ENCODE measurements around the gene NRSN2.
"Not testable (repeated sequence)": the region's sequence is repeated elsewhere in the genome, so short reads cannot be mapped to it uniquely, and the experiment has no call there.

NRSN2 gene

DNA sequence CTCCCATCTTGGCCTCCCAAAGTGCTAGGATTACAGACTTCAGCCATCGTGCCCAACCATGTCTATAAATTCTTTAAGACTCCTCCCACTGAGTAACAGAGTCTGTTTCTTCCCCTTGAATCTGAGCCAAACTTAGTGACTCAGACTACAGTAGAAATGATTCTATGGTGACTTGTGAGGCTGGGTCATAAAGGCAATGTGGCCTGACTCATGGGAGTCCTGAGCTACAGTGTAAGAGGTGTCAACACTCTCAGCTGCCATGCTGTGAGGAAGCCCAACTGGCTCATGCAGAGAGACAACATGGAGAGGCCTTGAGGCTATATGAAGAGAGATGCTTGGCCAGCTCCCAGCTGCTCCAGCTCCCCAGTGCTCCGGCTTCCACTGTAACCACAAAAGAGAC, 5.2 kb upstream of the NRSN2 start:
- Histone ChIP-seq H3K4me3 (ENCODE audit: low read depth, low read length) (no peak overlapping the region), H3K27ac (ENCODE audit: low read depth, low read length) (no peak overlapping the region), H3K36me3 (ENCODE audit: control insufficient read depth, insufficient read depth, low read length) (no peaks in the 10 kb centered on the region), H3K27me3 (ENCODE audit: control insufficient read depth, insufficient read depth, low read length) (peaks cover 22% of the 10 kb centered on the region), H3K9ac (ENCODE audit: low read length) (no peak overlapping the region), H3K4me1 (ENCODE audit: control insufficient read depth, insufficient read depth, low read length) (peaks cover 3% of the 10 kb centered on the region; the same call in 1 of the 2 replicates), H3K9me3 (ENCODE audit: control insufficient read depth, insufficient read depth, low read depth, low read length) (no peaks in the 10 kb centered on the region)

DNA sequence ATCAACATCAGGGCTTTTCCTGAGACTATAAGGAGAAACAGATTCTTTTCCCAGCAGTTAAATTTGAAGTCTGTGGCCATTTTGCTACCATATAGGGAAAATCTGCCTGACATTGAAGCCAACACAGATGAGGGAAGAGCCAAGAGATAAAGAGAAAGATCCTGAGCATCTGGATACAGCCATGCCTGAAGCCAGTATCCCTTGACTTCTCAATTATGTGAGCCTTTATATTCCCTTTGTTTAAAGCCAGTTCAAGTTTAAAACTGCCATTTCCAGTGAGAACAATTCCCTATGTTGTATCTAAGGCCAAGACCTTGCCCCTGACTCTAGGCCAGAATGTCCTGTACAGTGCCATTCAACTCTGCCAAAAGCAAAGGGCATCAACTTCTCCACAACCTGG, 3.8 kb upstream of the NRSN2 start:
- peaks cover 9% of the 10 kb centered on the region for H3K27me3 ChIP-seq (ENCODE audit: control insufficient read depth, insufficient read depth, low read length)
- H3K9me3 ChIP-seq (ENCODE audit: control insufficient read depth, insufficient read depth, low read depth, low read length), result no peaks in the 10 kb centered on the region
- H3K36me3 ChIP-seq (ENCODE audit: control insufficient read depth, insufficient read depth, low read length), result no peaks in the 10 kb centered on the region
- peaks cover 3% of the 10 kb centered on the region; the same call in 1 of the 2 replicates for H3K4me1 ChIP-seq (ENCODE audit: control insufficient read depth, insufficient read depth, low read length)
- no peak overlapping the region for H3K9ac ChIP-seq (ENCODE audit: low read length)
- H3K4me3 ChIP-seq (ENCODE audit: low read depth, low read length), result no peak overlapping the region
- H3K27ac ChIP-seq (ENCODE audit: low read depth, low read length), result no peak overlapping the region

- H3K4me1 ChIP-seq (ENCODE audit: control insufficient read depth, insufficient read depth, low read length), result peaks cover 16% of the 10 kb centered on the region; the same call in 1 of the 2 replicates
- H3K27me3 ChIP-seq (ENCODE audit: control insufficient read depth, insufficient read depth, low read length), result no peaks in the 10 kb centered on the region
- H3K27ac ChIP-seq (ENCODE audit: low read depth, low read length), result no peak overlapping the region
- H3K9me3 ChIP-seq (ENCODE audit: control insufficient read depth, insufficient read depth, low read depth, low read length), result no peaks in the 10 kb centered on the region
- peaks cover 4% of the 10 kb centered on the region; the same call in 1 of the 2 replicates for H3K36me3 ChIP-seq (ENCODE audit: control insufficient read depth, insufficient read depth, low read length)
- H3K4me3 ChIP-seq (ENCODE audit: low read depth, low read length), result peak overlapping the region; percentile 73
- peak overlapping the region; percentile 1 for H3K9ac ChIP-seq (ENCODE audit: low read length)
Observed at GRCh38 chr20:346033-346639, 775 bp upstream of the NRSN2 start.

DNA sequence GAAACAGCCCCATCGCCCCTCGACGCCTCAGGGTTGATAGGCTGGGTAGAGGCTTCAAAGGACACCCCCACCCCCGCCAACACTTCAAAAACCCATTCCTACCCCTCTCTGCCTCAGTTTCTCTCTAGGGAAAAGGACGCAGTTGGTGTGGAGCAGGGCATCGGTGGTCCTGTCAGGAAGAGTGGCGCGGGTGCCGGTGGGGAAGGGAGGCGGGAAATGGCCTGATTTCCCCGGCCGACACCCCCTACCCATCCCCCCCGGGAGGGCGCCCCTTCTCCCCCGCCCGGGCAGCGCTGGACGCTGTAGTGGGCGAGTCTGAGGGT, 367 bp downstream of the NRSN2 start:
- peaks cover 16% of the 10 kb centered on the region; the same call in 1 of the 2 replicates for H3K4me1 ChIP-seq (ENCODE audit: control insufficient read depth, insufficient read depth, low read length)
- H3K9ac ChIP-seq (ENCODE audit: low read length), result peak overlapping the region; percentile 65
- peak overlapping the region; percentile 73 for H3K4me3 ChIP-seq (ENCODE audit: low read depth, low read length)
- no peaks in the 10 kb centered on the region for H3K27me3 ChIP-seq (ENCODE audit: control insufficient read depth, insufficient read depth, low read length)
- peaks cover 4% of the 10 kb centered on the region; the same call in 1 of the 2 replicates for H3K36me3 ChIP-seq (ENCODE audit: control insufficient read depth, insufficient read depth, low read length)
- H3K9me3 ChIP-seq (ENCODE audit: control insufficient read depth, insufficient read depth, low read depth, low read length), result no peaks in the 10 kb centered on the region
- H3K27ac ChIP-seq (ENCODE audit: low read depth, low read length), result peak overlapping the region; percentile 28; the same call in 1 of the 2 replicates

- peaks cover 16% of the 10 kb centered on the region; the same call in 1 of the 2 replicates for H3K4me1 ChIP-seq (ENCODE audit: control insufficient read depth, insufficient read depth, low read length)
- peak overlapping the region; percentile 80 for H3K9ac ChIP-seq (ENCODE audit: low read length)
- peak overlapping the region; percentile 41; the same call in 1 of the 2 replicates for H3K27ac ChIP-seq (ENCODE audit: low read depth, low read length)
- H3K4me3 ChIP-seq (ENCODE audit: low read depth, low read length), result peak overlapping the region; percentile 73
- H3K27me3 ChIP-seq (ENCODE audit: control insufficient read depth, insufficient read depth, low read length), result no peaks in the 10 kb centered on the region
- H3K36me3 ChIP-seq (ENCODE audit: control insufficient read depth, insufficient read depth, low read length), result peaks cover 4% of the 10 kb centered on the region; the same call in 1 of the 2 replicates
- no peaks in the 10 kb centered on the region for H3K9me3 ChIP-seq (ENCODE audit: control insufficient read depth, insufficient read depth, low read depth, low read length)
Observed at GRCh38 chr20:347640-348484, 951 bp downstream of the NRSN2 start.

DNA sequence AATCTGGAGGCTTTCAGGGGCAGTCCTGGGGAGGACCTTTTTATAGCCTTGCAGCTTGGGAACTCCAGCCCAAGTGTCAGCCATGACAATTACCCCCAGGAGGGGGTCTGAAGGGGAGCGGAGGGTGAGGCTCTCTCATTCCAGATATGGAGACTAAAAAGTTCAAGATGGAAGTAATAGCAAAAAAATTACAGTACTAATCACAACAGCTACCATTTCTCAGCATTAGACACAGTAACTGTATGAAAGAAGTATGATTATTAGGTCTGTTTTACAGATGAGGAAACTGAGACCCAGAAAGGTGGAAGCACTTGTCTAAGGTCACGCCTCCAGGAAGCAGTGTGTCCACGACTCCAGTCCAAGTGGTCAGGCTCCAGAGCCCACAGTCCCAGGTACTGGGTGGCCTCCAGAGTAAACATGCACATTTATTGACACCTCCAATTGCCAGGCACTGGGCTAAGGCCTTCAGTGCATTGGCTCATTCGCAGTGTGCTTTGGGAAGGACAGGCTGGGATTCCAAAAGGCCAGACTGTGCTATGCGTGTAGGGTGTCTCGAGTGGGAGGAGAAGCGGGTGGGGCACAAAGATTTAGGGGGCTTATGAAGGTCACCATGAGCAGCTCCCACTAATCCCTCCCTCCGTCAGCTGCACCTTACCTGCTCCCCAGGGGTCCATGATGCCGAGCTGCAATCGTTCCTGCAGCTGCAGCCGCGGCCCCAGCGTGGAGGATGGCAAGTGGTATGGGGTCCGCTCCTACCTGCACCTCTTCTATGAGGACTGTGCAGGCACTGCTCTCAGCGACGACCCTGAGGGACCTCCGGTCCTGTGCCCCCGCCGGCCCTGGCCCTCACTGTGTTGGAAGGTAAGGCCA, 2.3 kb downstream of the NRSN2 start:
- Histone ChIP-seq H3K27ac (ENCODE audit: low read depth, low read length) (no peak overlapping the region), H3K9ac (ENCODE audit: low read length) (no peak overlapping the region), H3K9me3 (ENCODE audit: control insufficient read depth, insufficient read depth, low read depth, low read length) (no peaks in the 10 kb centered on the region), H3K36me3 (ENCODE audit: control insufficient read depth, insufficient read depth, low read length) (peaks cover 4% of the 10 kb centered on the region; the same call in 1 of the 2 replicates), H3K4me1 (ENCODE audit: control insufficient read depth, insufficient read depth, low read length) (peaks cover 16% of the 10 kb centered on the region; the same call in 1 of the 2 replicates), H3K4me3 (ENCODE audit: low read depth, low read length) (no peak overlapping the region), H3K27me3 (ENCODE audit: control insufficient read depth, insufficient read depth, low read length) (no peaks in the 10 kb centered on the region)

- Histone ChIP-seq H3K9ac (ENCODE audit: low read length) (no peak overlapping the region), H3K9me3 (ENCODE audit: control insufficient read depth, insufficient read depth, low read depth, low read length) (no peaks in the 10 kb centered on the region), H3K36me3 (ENCODE audit: control insufficient read depth, insufficient read depth, low read length) (peaks cover 4% of the 10 kb centered on the region; the same call in 1 of the 2 replicates), H3K27me3 (ENCODE audit: control insufficient read depth, insufficient read depth, low read length) (no peaks in the 10 kb centered on the region), H3K27ac (ENCODE audit: low read depth, low read length) (no peak overlapping the region), H3K4me3 (ENCODE audit: low read depth, low read length) (no peak overlapping the region), H3K4me1 (ENCODE audit: control insufficient read depth, insufficient read depth, low read length) (peaks cover 12% of the 10 kb centered on the region; the same call in 1 of the 2 replicates)
Observed at GRCh38 chr20:353166-353565, 6.3 kb downstream of the NRSN2 start.

GRCh38 chr20:354298-354977, 7.5 kb downstream of the NRSN2 start:
- no peaks in the 10 kb centered on the region for H3K4me1 ChIP-seq (ENCODE audit: control insufficient read depth, insufficient read depth, low read length)
- H3K36me3 ChIP-seq (ENCODE audit: control insufficient read depth, insufficient read depth, low read length), result peaks cover 1% of the 10 kb centered on the region; the same call in 1 of the 2 replicates
- H3K9ac ChIP-seq (ENCODE audit: low read length), result no peak overlapping the region
- H3K27ac ChIP-seq (ENCODE audit: low read depth, low read length), result no peak overlapping the region
- H3K4me3 ChIP-seq (ENCODE audit: low read depth, low read length), result no peak overlapping the region
- H3K9me3 ChIP-seq (ENCODE audit: control insufficient read depth, insufficient read depth, low read depth, low read length), result no peaks in the 10 kb centered on the region
- H3K27me3 ChIP-seq (ENCODE audit: control insufficient read depth, insufficient read depth, low read length), result no peaks in the 10 kb centered on the region

- not testable (repeated sequence) for H3K9ac ChIP-seq (ENCODE audit: low read length); H3K4me3 ChIP-seq (ENCODE audit: low read depth, low read length); H3K9me3 ChIP-seq (ENCODE audit: control insufficient read depth, insufficient read depth, low read depth, low read length); H3K27ac ChIP-seq (ENCODE audit: low read depth, low read length); H3K27me3 ChIP-seq (ENCODE audit: control insufficient read depth, insufficient read depth, low read length); H3K4me1 ChIP-seq (ENCODE audit: control insufficient read depth, insufficient read depth, low read length); H3K36me3 ChIP-seq (ENCODE audit: control insufficient read depth, insufficient read depth, low read length)
Observed at GRCh38 chr20:356154-356553, 9.2 kb downstream of the NRSN2 start.

DNA sequence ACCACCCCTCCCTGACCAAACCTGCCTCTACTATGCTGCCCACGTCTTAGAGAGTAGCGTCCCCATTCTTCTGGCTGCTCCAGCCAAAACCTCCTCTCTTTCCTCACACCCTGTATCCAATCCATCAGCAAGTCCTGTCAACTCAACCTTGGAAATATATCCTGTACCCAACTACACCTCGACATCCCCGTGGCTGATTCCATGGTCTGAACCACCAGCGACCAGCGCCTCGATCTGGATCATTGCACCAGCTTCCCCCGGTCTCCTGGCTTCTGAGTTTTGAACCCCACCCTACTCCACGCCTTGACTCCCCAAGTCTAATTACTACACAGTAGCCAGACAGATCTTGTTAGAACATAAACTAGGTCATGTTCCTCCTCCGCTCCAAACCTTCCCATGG, 9.8 kb downstream of the NRSN2 start:
- Histone ChIP-seq H3K9me3 (ENCODE audit: control insufficient read depth, insufficient read depth, low read depth, low read length) (no peaks in the 10 kb centered on the region), H3K9ac (ENCODE audit: low read length) (no peak overlapping the region), H3K4me3 (ENCODE audit: low read depth, low read length) (no peak overlapping the region), H3K4me1 (ENCODE audit: control insufficient read depth, insufficient read depth, low read length) (peaks cover 5% of the 10 kb centered on the region; the same call in 1 of the 2 replicates), H3K27me3 (ENCODE audit: control insufficient read depth, insufficient read depth, low read length) (no peaks in the 10 kb centered on the region), H3K36me3 (ENCODE audit: control insufficient read depth, insufficient read depth, low read length) (no peaks in the 10 kb centered on the region; the same call in 1 of the 2 replicates), H3K27ac (ENCODE audit: low read depth, low read length) (no peak overlapping the region)
